ENCODE results near the gene CACHD1.

DNA sequence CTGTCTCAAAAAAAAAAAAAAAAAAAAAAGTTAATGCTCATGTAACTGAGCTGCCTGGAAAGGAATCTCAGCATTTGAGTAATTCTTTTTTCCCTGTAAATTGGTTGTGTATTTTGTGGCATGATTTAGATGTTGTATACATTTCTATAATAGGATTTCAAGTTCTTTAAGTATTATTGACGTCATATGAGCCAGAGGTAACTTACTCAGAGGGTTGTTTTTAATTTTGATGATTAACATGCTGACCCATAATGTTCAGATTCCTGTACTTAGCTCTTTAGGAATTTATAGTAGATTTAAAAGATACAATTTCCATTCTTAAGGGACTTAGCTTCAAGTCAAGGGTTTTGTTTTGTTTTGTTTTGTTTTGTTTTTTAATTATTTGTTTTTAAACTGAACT is 120.4 kb downstream of the CACHD1 start:
- TF ChIP-seq POLR2AphosphoS5 (IDR thresholded peaks at IDR 0.05; ENCODE audit: low read depth) (no peak), GABPA (IDR thresholded peaks at IDR 0.05; ENCODE audit: low read depth) (no peak), SPI1 (IDR thresholded peaks at IDR 0.05; ENCODE audit: borderline replicate concordance, low read depth) (no peak)
- TF ChIP-seq, protein P1, sequence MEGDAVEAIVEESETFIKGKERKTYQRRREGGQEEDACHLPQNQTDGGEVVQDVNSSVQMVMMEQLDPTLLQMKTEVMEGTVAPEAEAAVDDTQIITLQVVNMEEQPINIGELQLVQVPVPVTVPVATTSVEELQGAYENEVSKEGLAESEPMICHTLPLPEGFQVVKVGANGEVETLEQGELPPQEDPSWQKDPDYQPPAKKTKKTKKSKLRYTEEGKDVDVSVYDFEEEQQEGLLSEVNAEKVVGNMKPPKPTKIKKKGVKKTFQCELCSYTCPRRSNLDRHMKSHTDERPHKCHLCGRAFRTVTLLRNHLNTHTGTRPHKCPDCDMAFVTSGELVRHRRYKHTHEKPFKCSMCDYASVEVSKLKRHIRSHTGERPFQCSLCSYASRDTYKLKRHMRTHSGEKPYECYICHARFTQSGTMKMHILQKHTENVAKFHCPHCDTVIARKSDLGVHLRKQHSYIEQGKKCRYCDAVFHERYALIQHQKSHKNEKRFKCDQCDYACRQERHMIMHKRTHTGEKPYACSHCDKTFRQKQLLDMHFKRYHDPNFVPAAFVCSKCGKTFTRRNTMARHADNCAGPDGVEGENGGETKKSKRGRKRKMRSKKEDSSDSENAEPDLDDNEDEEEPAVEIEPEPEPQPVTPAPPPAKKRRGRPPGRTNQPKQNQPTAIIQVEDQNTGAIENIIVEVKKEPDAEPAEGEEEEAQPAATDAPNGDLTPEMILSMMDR (IDR thresholded peaks at IDR 0.05; ENCODE audit: insufficient read depth, low read length): no peak
- TF ChIP-seq, protein P2, sequence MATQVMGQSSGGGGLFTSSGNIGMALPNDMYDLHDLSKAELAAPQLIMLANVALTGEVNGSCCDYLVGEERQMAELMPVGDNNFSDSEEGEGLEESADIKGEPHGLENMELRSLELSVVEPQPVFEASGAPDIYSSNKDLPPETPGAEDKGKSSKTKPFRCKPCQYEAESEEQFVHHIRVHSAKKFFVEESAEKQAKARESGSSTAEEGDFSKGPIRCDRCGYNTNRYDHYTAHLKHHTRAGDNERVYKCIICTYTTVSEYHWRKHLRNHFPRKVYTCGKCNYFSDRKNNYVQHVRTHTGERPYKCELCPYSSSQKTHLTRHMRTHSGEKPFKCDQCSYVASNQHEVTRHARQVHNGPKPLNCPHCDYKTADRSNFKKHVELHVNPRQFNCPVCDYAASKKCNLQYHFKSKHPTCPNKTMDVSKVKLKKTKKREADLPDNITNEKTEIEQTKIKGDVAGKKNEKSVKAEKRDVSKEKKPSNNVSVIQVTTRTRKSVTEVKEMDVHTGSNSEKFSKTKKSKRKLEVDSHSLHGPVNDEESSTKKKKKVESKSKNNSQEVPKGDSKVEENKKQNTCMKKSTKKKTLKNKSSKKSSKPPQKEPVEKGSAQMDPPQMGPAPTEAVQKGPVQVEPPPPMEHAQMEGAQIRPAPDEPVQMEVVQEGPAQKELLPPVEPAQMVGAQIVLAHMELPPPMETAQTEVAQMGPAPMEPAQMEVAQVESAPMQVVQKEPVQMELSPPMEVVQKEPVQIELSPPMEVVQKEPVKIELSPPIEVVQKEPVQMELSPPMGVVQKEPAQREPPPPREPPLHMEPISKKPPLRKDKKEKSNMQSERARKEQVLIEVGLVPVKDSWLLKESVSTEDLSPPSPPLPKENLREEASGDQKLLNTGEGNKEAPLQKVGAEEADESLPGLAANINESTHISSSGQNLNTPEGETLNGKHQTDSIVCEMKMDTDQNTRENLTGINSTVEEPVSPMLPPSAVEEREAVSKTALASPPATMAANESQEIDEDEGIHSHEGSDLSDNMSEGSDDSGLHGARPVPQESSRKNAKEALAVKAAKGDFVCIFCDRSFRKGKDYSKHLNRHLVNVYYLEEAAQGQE (IDR thresholded peaks at IDR 0.05; ENCODE audit: insufficient replicate concordance, low read depth): no peak

Measured in HL-60 (cell line).